Astrocyte (in vitro differentiated cells and primary cell): Measurements from ENCODE around the gene SMYD2. TPM values are rescaled to one million over a fixed set of nuclear protein-coding genes. Genes with fewer than 3 reads are reported as not detected.

Experiments
- DNase-seq: peaks from one replicate; pipeline ENCODE4 v3.0.0-alpha.2; 2010; ENCODE audit warnings: low read depth
- FAIRE-seq: peaks from 2 replicates; lab custom pipeline; 2011; peaks lifted over from hg19 to GRCh38; lab: Jason Lieb, UNC
- H2AFZ ChIP-seq: 2 replicates; pipeline ENCODE4 v1.6.0; 2012; ENCODE audit warnings: low read depth, low read length, inconsistent platforms
- H3K27ac ChIP-seq: 2 replicates; pipeline ENCODE4 v1.5.1; 2011; ENCODE audit warnings: low read depth, low read length, inconsistent platforms
- H3K27me3 ChIP-seq: 2 replicates; pipeline ENCODE4 v1.6.0; 2011; ENCODE audit warnings: low read length, inconsistent platforms; ENCODE audit not compliant: insufficient read depth
- H3K36me3 ChIP-seq: 2 replicates; pipeline ENCODE4 v1.5.1; 2011; ENCODE audit warnings: low read length, inconsistent platforms; ENCODE audit not compliant: insufficient read depth
- H3K4me1 ChIP-seq: 2 replicates; pipeline ENCODE4 v1.5.1; 2011; ENCODE audit warnings: low read length, inconsistent platforms; ENCODE audit not compliant: insufficient read depth
- H3K4me2 ChIP-seq: 2 replicates; pipeline ENCODE4 v1.6.0; 2012; ENCODE audit warnings: low read length, inconsistent platforms
- H3K4me3 ChIP-seq: 2 replicates; pipeline ENCODE4 v1.5.1; 2011; ENCODE audit warnings: low read depth, mild to moderate bottlenecking, low read length, inconsistent platforms; ENCODE audit not compliant: insufficient read depth
- H3K79me2 ChIP-seq: 2 replicates; pipeline ENCODE4 v1.6.0; 2012; ENCODE audit warnings: mild to moderate bottlenecking, low read length, inconsistent platforms; ENCODE audit not compliant: insufficient read depth
- H3K9ac ChIP-seq: 2 replicates; pipeline ENCODE4 v1.6.0; 2012; ENCODE audit warnings: mild to moderate bottlenecking, low read length, inconsistent platforms
- H3K9me3 ChIP-seq: 2 replicates; pipeline ENCODE4 v1.5.1; 2012; ENCODE audit warnings: low read depth, mild to moderate bottlenecking, low read length, inconsistent platforms; ENCODE audit not compliant: insufficient read depth
- H4K20me1 ChIP-seq: 2 replicates; pipeline ENCODE4 v1.6.0; 2012; ENCODE audit warnings: low read length, inconsistent platforms; ENCODE audit not compliant: insufficient read depth
- H3K27ac Mint-ChIP-seq: one replicate; pipeline ENCODE4 v1.8.0; 2021; ENCODE audit warnings: mild to moderate bottlenecking, mixed read lengths; ENCODE audit not compliant: unreplicated experiment
- H3K27me3 Mint-ChIP-seq: one replicate; pipeline ENCODE4 v1.8.0; 2021; ENCODE audit warnings: low read depth, mixed read lengths; ENCODE audit not compliant: unreplicated experiment
- H3K36me3 Mint-ChIP-seq: one replicate; pipeline ENCODE4 v1.8.0; 2021; ENCODE audit warnings: low read depth, mixed read lengths; ENCODE audit not compliant: unreplicated experiment
- H3K4me1 Mint-ChIP-seq: one replicate; pipeline ENCODE4 v1.8.0; 2021; ENCODE audit warnings: low read depth, mixed read lengths; ENCODE audit not compliant: unreplicated experiment
- H3K4me3 Mint-ChIP-seq: one replicate; pipeline ENCODE4 v1.8.0; 2021; ENCODE audit warnings: mild to moderate bottlenecking, moderate library complexity, mixed read lengths; ENCODE audit not compliant: unreplicated experiment
- H3K9me3 Mint-ChIP-seq: one replicate; pipeline ENCODE4 v1.8.0; 2021; ENCODE audit warnings: mild to moderate bottlenecking, mixed read lengths; ENCODE audit not compliant: unreplicated experiment
- CTCF ChIP-seq: IDR thresholded peaks from 2 replicates; pipeline ENCODE4 v1.5.1; 2011; ENCODE audit warnings: low read depth, mild to moderate bottlenecking, inconsistent platforms, low read length, moderate library complexity; ENCODE audit not compliant: insufficient read depth
- EZH2 ChIP-seq: IDR thresholded peaks from 2 replicates; pipeline ENCODE4 v1.6.1; 2012; ENCODE audit warnings: mild to moderate bottlenecking, low read length, inconsistent platforms; ENCODE audit not compliant: insufficient read depth
- total RNA-seq: library from RNA; stranded (reverse); gene quantifications from 2 replicates; pipeline ENCODE4 v1.2.1, GENCODE V29; 2021

The SMYD2 gene
- total RNA-seq, 1 donor from 2014 or later: 38.6 TPM

- Mint-ChIP-seq H3K27ac (no peak overlapping the region), H3K36me3 (peaks cover 27% of the 10 kb centered on the region), H3K4me1 (peaks cover 4% of the 10 kb centered on the region), H3K4me3 (no peak overlapping the region), H3K27me3 (no peaks in the 10 kb centered on the region), H3K9me3 (no peaks in the 10 kb centered on the region)
- Histone ChIP-seq H2AFZ (no peak overlapping the region), H3K36me3 (peaks cover 49% of the 10 kb centered on the region), H3K9ac (no peak overlapping the region), H3K79me2 (peaks cover 16% of the 10 kb centered on the region), H4K20me1 (peaks cover 6% of the 10 kb centered on the region), H3K4me2 (no peak overlapping the region), H3K9me3 (no peaks in the 10 kb centered on the region), H3K4me1 (peaks cover 9% of the 10 kb centered on the region), H3K27ac (no peak overlapping the region), H3K4me3 (no peak overlapping the region), H3K27me3 (no peaks in the 10 kb centered on the region)
- FAIRE-seq: no peak
- no peak for DNase-seq
- TF ChIP-seq EZH2: no peak
These were observed 89.7 kb downstream of the SMYD2 start for GRCh38 chr1:214370615-214371014.

- Mint-ChIP-seq H3K4me1 (peaks cover 14% of the 10 kb centered on the region), H3K36me3 (peaks cover 34% of the 10 kb centered on the region), H3K27me3 (no peaks in the 10 kb centered on the region), H3K9me3 (no peaks in the 10 kb centered on the region), H3K27ac (no peak overlapping the region), H3K4me3 (no peak overlapping the region)
- H4K20me1 ChIP-seq: peaks cover 6% of the 10 kb centered on the region
- H3K27me3 ChIP-seq: no peaks in the 10 kb centered on the region
- H3K36me3 ChIP-seq: peaks cover 54% of the 10 kb centered on the region
- peaks cover 9% of the 10 kb centered on the region for H3K4me1 ChIP-seq
- H3K9ac ChIP-seq: no peak overlapping the region
- H3K4me3 ChIP-seq: no peak overlapping the region
- no peak overlapping the region for H3K4me2 ChIP-seq
- TF ChIP-seq EZH2: no peak
- TF ChIP-seq CTCF: no peak
- H3K27ac ChIP-seq: no peak overlapping the region
- FAIRE-seq (no peak), DNase-seq (peak; percentile 60)
- no peaks in the 10 kb centered on the region for H3K9me3 ChIP-seq
- no peak overlapping the region for H2AFZ ChIP-seq
- peaks cover 16% of the 10 kb centered on the region for H3K79me2 ChIP-seq
These were observed 91.1 kb downstream of the SMYD2 start for GRCh38 chr1:214372092-214372491.

GRCh38 chr1:214377485-214377884, 96.5 kb downstream of the SMYD2 start:
- Histone ChIP-seq H3K4me2 (peak overlapping the region; percentile 46), H3K27me3 (no peaks in the 10 kb centered on the region), H3K27ac (peak overlapping the region; percentile 73), H3K4me3 (no peak overlapping the region), H3K36me3 (peaks cover 65% of the 10 kb centered on the region), H3K4me1 (peaks cover 22% of the 10 kb centered on the region), H4K20me1 (peaks cover 3% of the 10 kb centered on the region), H2AFZ (no peak overlapping the region), H3K9ac (peak overlapping the region; percentile 19), H3K79me2 (peaks cover 36% of the 10 kb centered on the region), H3K9me3 (no peaks in the 10 kb centered on the region)
- Mint-ChIP-seq H3K27ac (peak overlapping the region; percentile 6), H3K4me3 (no peak overlapping the region), H3K36me3 (peaks cover 48% of the 10 kb centered on the region), H3K9me3 (no peaks in the 10 kb centered on the region), H3K4me1 (peaks cover 32% of the 10 kb centered on the region), H3K27me3 (no peaks in the 10 kb centered on the region)
- no peak for DNase-seq
- no peak for FAIRE-seq
- TF ChIP-seq EZH2 (no peak), CTCF (no peak)
